Gastrocnemius medialis (tissue), 4 donors: ENCODE results near the gene WDFY3. TPM values are rescaled to one million over a fixed set of nuclear protein-coding genes. Genes with fewer than 3 reads are reported as not detected.

Experiments used
- ATAC-seq, 2 donors: fragments of 150-250 bp; one replicate each; pipeline ENCODE4 v1.9.1; 2016
- DNase-seq, 2 donors: peaks; one replicate each; pipeline ENCODE4 v3.0.0-alpha.2; 2019
- H3K27ac ChIP-seq, 4 donors: fragments of 200-600 bp; sonication (generic); 1 replicate in 1 of 4; 2 replicates in 3 of 4; pipeline ENCODE4 v1.5.1; 2016 to 2018; ENCODE audit warnings: mild to moderate bottlenecking in 2 of 4, moderate library complexity in 1 of 4
- H3K27me3 ChIP-seq, 3 donors: fragments of 200-600 bp; sonication (generic) in 2 of 3; 1 replicate in 1 of 3; 2 replicates in 2 of 3; pipeline versions ENCODE4 v1.5.1 to v1.6.0; 2016 to 2019; ENCODE audit warnings: mild to moderate bottlenecking in 1 of 3, moderate library complexity in 1 of 3
- H3K36me3 ChIP-seq, 2 donors: fragments of 200-600 bp; sonication (generic) in 1 of 2; one replicate each; pipeline ENCODE4 v1.5.1; 2017 to 2018
- H3K4me1 ChIP-seq, 2 donors: fragments of 200-600 bp; sonication (generic) in 1 of 2; one replicate each; pipeline ENCODE4 v1.5.1; 2016 to 2017; ENCODE audit warnings: mild to moderate bottlenecking in 2 of 2
- H3K4me3 ChIP-seq, 4 donors: fragments of 200-600 bp; sonication (generic) in 3 of 4; 1 replicate in 1 of 4; 2 replicates in 3 of 4; pipeline ENCODE4 v1.5.1; 2016 to 2019; ENCODE audit warnings: mild to moderate bottlenecking in 2 of 4
- H3K9me3 ChIP-seq, 3 donors: fragments of 200-600 bp; sonication (generic) in 2 of 3; 1 replicate in 1 of 3; 2 replicates in 2 of 3; pipeline ENCODE4 v1.5.1; 2016 to 2019
- CTCF ChIP-seq, 5 experiments: fragments of 450-650 bp in 3 of 5; fragments of 200-600 bp in 2 of 5; sonication (generic) in 2 of 5; IDR thresholded peaks in 4 of 5; conservative IDR thresholded peaks in 1 of 5; 1 replicate in 4 of 5; 2 replicates in 1 of 5; pipeline ENCODE4 v1.5.1; 2016 to 2019; ENCODE audit warnings: antibody characterized with exemption in 5 of 5, mild to moderate bottlenecking in 3 of 5, moderate library complexity in 3 of 5
- POLR2A ChIP-seq, 2 donors: fragments of 450-650 bp; IDR thresholded peaks; one replicate each; pipeline ENCODE4 v1.6.1; 2017; ENCODE audit warnings: antibody characterized with exemption in 2 of 2, mild to moderate bottlenecking in 2 of 2, moderate library complexity in 2 of 2
- in situ Hi-C, 4 donors: fragments of 200-750 bp; cut with MboI; loops; one replicate each; pipeline versions ENCODE4 v1.15.0 to v1.8.0; 2017; ENCODE audit warnings: low sequenced_read_pairs in 4 of 4
- intact Hi-C: fragments of 100-400 bp; cut with DNase I; formaldehyde crosslinking; loops from one replicate; pipeline ENCODE4 v1.15.1; 2023; ENCODE audit warnings: low total_unique reads
- total RNA-seq, 4 donors: library from RNA; depleted of rRNA; stranded (reverse); fragments of >200 nt; gene quantifications; one replicate each; pipeline versions ENCODE4 v1.1.0 to v1.2.3, GENCODE V29; 2016

The WDFY3 gene
- total RNA-seq, 4 donors from 2014 or later, result 28.3 to 65.9 (median 36.4) TPM

GRCh38 chr4:84737656-84738055 is 228.8 kb downstream of the WDFY3 start:
- in situ Hi-C loops (loop anchor here in 1 of 4 donors (25.0 kb wide), 1 partner anchor 100 kb away; no protein-coding TSS in a partner anchor), intact Hi-C loops (no loop called here)
- H3K27ac ChIP-seq, result no peak overlapping the region
- no peaks in the 10 kb centered on the region for H3K27me3 ChIP-seq
- H3K4me3 ChIP-seq, result no peak overlapping the region
- no peak for DNase-seq
- no peaks in the 10 kb centered on the region for H3K4me1 ChIP-seq
- H3K36me3 ChIP-seq, result peaks cover 0 to 98% of the 10 kb centered on the region in 2 donors
- no peaks in the 10 kb centered on the region for H3K9me3 ChIP-seq
- ATAC-seq, result no peak
- no peak for TF ChIP-seq POLR2A (IDR thresholded peaks at IDR 0.05)
- no peak for TF ChIP-seq CTCF (IDR thresholded peaks at IDR 0.05 in 4 of 5, conservative IDR thresholded peaks at IDR 0.05 in 1 of 5)

GRCh38 chr4:84734037-84734436 is 232.5 kb downstream of the WDFY3 start:
- no peak for DNase-seq
- H3K27me3 ChIP-seq, result no peaks in the 10 kb centered on the region
- intact Hi-C loops (no loop called here), in situ Hi-C loops (loop anchor here in 1 of 4 donors (25.0 kb wide), 1 partner anchor 103 kb away; no protein-coding TSS in a partner anchor)
- peaks cover 0 to 82% of the 10 kb centered on the region in 2 donors for H3K36me3 ChIP-seq
- H3K9me3 ChIP-seq, result no peaks in the 10 kb centered on the region
- H3K4me3 ChIP-seq, result no peak overlapping the region
- H3K27ac ChIP-seq, result no peak overlapping the region
- TF ChIP-seq POLR2A (IDR thresholded peaks at IDR 0.05), result no peak
- no peak for TF ChIP-seq CTCF (IDR thresholded peaks at IDR 0.05 in 4 of 5, conservative IDR thresholded peaks at IDR 0.05 in 1 of 5)
- no peaks in the 10 kb centered on the region for H3K4me1 ChIP-seq
- ATAC-seq, result no peak

DNA sequence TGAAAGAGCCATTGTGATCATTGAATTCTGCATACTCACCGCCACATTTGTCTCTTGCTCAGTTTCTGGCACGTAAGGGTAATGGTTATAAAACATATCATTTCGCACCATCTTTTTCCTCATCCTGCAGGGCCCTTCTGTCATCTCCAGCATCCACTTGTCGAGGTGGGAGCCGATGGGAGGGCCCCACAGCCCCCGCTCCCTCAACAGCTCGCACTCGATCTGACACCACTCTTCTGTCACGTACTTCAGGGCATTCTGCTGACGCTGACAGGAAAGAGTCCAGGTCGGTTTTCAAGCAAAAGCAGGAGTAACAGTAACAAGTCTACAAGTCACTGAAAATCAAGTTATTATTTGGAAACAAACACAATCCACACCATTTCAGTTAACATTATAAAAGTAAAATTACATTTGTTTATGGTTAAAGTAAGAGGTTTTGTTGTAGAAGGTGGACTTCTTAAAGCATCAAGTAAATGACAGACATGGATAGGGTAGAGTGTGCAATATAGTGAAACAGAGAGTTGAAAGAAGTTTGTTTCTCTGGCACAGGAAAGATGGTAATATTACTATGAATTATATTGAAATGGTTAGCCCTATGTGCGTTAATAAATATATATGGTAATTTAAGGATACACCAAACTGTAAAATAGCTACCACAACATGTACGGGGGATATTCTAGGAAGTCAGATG is 233.0 kb downstream of the WDFY3 start:
- Histone ChIP-seq H3K4me3 (no peak overlapping the region), H3K4me1 (no peaks in the 10 kb centered on the region), H3K27ac (no peak overlapping the region), H3K27me3 (no peaks in the 10 kb centered on the region), H3K9me3 (no peaks in the 10 kb centered on the region), H3K36me3 (peaks cover 0 to 76% of the 10 kb centered on the region in 2 donors)
- no peak for DNase-seq
- intact Hi-C loops, result no loop called here
- in situ Hi-C loops, result loop anchor here in 1 of 4 donors (25.0 kb wide), 1 partner anchor 104 kb away; no protein-coding TSS in a partner anchor
- no peak for TF ChIP-seq POLR2A (IDR thresholded peaks at IDR 0.05)
- no peak for TF ChIP-seq CTCF (IDR thresholded peaks at IDR 0.05 in 4 of 5, conservative IDR thresholded peaks at IDR 0.05 in 1 of 5)
- no peak for ATAC-seq

DNA sequence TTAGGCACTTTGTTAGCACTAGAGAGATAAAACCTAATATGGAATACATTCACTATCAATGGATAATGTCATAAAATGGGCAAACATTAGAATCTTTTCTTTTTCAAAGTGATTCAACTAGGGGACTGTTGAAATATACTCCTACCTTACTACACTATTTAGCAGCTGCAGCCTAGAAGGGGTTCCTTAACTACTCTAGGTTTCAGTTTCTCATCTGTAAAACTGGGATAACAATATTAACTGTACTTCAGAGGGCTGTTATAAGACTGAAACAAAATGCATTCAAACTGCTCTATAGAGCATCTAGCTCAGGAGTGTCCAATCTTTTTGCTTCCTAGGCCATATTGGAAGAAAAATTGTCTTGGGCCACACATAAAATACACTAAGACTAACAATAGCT is 236.1 kb downstream of the WDFY3 start:
- DNase-seq (no peak), ATAC-seq (no peak)
- no peaks in the 10 kb centered on the region for H3K4me1 ChIP-seq
- no peak overlapping the region for H3K27ac ChIP-seq
- H3K27me3 ChIP-seq, result no peaks in the 10 kb centered on the region
- H3K9me3 ChIP-seq, result no peaks in the 10 kb centered on the region
- no peak overlapping the region for H3K4me3 ChIP-seq
- intact Hi-C loops, result no loop called here
- H3K36me3 ChIP-seq, result peaks cover 0 to 45% of the 10 kb centered on the region in 2 donors
- in situ Hi-C loops, result loop anchor here in 1 of 4 donors (25.0 kb wide), 1 partner anchor 107 kb away; no protein-coding TSS in a partner anchor
- no peak for TF ChIP-seq CTCF (IDR thresholded peaks at IDR 0.05 in 4 of 5, conservative IDR thresholded peaks at IDR 0.05 in 1 of 5)
- no peak for TF ChIP-seq POLR2A (IDR thresholded peaks at IDR 0.05)
